ENCODE measurements around the gene ZDHHC14.
"Not testable (repeated sequence)": the region's sequence is repeated elsewhere in the genome, so short reads cannot be mapped to it uniquely, and the experiment has no call there.

ZDHHC14 gene

DNA sequence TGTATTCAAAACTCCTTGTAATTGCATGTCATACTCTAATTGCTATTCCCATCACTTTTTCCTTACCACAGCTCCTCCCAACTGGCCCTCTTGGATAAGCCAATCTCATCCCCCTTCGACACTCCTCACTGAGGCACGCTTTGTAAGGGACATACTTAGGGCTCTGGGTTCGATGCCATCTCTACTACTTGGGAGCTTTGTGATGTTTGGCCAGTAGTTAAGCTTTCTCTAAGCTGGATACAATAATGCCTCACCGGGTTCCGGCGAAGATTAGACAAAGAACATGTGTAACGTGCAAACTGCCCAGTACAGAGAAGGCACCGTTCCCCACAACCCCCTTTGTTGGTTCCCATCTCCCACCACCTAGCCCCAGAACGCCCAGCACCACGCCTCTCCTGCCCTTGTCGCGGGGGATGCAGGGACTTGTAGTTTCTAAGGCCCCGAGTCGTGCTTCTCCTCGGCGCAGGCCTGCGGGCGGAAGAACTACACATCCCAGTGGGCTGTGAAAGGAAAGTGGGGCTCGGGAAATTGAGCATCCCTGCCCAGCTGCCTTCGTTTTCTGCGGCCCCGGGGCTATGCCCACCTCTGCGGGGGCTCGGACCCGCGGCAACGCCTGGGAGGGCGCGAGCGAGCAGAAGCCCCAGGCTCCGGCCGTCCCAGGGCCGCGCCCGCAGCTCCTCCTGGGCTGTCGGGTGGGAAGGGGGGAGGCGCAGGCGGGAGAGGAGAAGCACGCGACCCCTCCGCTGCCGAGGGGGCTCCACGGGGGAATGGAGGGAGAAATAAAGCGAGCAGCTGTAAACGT is 1.1 kb upstream of the ZDHHC14 start:
- peak; percentile 88 for FAIRE-seq
- DNase-seq (ENCODE audit: insufficient read length, low spot score) = peak; percentile 77

DNA sequence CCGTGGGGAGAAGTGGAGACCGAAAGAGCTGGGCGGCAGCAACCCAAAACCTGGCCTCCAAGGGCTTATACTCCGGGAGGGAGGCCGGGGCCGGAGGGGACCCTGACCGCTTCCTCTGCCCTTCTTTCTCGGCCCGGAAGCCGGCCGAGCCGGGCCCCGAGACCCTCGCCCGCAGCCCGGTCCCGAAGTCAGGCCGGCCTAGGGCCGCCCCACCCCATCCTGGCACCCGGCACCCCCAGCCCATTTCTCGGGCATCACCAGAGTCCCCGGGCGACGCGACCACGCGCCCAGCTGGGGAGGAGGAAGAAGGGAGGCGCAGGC is 572 bp upstream of the ZDHHC14 start:
- FAIRE-seq (no peak), DNase-seq (ENCODE audit: insufficient read length, low spot score) (peak; percentile 8)

DNA sequence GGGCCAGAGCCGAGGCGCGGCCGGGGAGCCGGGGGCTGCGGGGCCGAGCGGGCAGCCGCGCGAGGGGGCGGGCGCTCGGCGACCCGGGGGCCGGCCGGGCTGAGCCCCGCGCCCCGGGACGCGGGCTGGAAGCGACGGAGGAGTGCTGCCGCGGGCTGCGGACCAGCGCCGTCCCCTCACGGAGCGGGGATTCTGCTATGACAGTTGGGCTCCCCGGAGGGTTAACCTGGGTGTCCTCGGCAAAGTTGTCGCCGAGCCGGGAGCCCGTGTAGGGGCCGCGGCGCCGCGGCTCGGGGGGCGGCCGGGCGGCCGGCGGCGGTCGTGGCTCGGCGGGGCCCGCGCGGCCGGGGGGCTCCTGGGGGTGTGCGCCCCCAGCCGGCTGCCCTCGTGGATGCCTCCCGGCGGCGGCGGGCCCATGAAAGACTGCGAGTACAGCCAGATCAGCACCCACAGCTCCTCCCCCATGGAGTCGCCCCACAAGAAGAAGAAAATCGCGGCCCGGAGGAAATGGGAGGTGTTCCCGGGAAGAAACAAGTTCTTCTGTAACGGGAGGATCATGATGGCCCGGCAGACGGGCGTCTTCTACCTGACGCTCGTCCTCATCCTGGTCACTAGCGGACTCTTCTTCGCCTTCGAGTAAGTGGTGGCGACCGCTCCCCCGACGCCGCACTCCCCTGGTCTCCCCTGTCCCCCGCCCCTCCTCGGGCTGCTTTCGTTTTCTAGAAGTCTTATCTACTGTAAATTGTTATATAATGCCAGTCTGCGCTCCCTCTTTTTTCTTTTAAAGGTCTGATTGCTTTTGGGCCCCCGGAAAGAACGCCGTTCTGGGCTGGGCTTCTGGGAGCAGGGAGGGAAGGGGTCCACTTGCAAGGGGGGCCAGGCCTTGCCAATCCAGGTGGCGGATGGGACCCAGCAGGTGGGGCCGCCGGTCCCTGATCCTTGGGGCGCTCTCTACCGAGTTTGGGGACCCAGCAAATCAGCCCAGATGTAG is 936 bp downstream of the ZDHHC14 start:
- DNase-seq (ENCODE audit: insufficient read length, low spot score) (peak; percentile 56), FAIRE-seq (no peak)

DNA sequence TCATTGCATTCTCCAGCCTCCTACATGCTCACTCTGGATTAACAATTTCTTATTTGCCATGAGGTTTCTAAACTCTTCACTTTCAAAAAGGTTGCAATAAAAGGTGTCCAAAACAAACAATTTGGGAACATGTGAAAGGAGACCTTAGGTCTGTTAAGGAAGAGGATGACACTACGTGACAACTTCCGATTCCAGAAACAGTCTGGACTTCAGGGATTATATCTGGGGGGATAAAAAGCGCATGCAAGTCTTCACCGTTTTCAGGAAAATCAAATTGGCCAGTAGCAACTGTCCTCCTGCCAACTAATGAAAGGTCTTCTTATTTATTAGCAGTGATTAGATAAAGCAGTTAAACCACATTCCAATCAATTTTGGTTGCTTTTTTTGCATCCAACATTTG is 1.8 kb downstream of the ZDHHC14 start:
- no peak for FAIRE-seq

DNA sequence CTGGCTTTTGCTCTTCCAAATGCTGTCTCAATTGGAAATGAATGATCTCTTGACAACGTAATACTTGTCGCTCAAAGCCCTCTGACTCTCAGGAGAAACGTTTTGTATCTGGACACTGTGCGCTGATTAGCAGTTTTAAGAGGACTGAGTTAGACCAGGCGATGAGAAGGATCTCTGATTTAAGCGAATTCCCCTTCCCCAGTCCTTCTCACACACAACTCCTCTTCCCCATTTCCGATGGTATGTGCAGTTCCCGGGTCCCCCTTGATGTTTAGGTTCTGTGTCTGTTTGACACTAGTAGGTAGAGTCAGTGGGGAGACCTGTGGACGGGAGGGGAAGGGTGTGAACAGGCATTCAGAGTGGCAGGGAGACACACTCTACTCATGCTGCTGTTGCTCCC is 2.5 kb downstream of the ZDHHC14 start:
- no peak for FAIRE-seq
- no peak for DNase-seq (ENCODE audit: insufficient read length, low spot score)

More for the DNA sequence above, 1.8 kb downstream of the ZDHHC14 start:
- no peak for DNase-seq (ENCODE audit: insufficient read length, low spot score)

DNA sequence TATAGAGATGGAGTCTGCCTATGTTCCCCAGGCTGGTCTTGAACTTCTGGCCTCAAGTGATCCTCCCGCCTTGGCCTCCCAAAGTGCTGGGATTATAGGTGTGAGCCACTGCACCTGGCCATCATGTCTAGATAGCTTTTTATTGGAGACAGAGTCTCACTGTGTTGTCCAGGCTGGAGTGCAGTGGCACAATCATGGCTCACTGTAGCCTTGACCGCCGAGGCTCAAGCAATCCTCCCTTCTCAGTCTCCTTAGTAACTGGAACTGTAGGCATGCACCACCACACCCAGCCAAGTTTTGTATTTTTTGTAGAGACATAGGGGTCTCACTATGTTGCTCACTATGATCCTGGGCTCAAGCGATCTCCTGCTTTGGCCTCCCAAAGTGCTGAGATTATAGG is 4.0 kb downstream of the ZDHHC14 start:
- FAIRE-seq; DNase-seq (ENCODE audit: insufficient read length, low spot score): not testable (repeated sequence)

DNA sequence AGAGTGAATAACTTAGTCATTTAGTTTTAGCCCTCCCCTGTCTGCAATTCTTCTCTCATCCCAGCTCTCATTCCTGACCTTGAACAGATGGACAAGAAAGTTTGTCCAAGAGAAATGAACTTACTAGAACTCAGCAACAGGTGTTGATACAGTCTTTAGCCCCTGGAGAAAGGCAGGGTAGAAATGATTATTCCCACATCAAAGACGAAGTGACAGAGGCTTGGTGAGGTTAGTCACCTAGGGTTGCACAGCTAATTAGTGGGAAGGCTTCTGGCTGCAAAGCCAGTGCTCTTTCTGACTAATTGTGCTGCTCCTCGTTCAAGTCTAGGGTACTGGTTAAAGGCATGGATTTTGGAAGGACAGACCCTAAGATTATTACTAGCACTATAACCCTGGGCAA is 4.5 kb downstream of the ZDHHC14 start:
- no peak for DNase-seq (ENCODE audit: insufficient read length, low spot score)
- no peak for FAIRE-seq

DNA sequence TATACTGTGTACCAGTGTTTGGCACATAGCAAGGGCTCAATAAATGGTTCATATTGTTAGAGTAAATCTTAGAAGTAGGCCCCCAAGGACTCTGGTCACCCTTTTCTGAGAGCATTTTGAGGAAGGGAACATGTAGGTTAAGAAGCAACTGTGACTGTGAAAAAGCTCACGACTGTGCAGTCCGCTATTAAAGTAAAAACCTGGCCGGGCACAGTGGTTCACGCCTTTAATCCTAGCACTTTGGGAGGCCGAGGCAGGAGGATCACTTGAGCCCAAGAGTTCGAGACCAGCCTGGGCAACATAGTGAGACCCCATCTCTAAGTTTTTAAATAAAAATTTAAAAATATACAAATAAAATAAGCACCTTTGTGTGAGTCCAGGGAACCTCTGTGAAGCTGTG is 5.0 kb downstream of the ZDHHC14 start:
- FAIRE-seq = no peak
- no peak for DNase-seq (ENCODE audit: insufficient read length, low spot score)

DNA sequence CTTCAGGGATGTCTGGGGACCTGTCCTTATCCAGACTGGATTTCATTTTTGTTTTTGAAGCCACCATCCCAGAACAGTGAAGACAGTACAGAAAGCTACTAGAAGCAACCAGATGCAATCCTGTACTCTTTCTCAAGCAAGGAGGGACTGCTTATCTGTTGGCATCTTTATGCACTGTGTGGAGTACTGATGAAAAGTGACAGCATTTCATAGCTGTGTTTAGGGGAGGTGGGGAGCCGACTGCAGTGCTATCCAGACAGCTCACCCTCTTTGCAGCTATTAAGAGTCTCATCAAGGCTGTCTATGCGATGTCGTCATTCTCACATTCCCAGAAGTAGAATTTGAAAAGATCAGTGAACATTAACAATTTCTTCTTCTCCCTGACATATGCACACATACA is 5.5 kb downstream of the ZDHHC14 start:
- FAIRE-seq (no peak), DNase-seq (ENCODE audit: insufficient read length, low spot score) (no peak)

DNA sequence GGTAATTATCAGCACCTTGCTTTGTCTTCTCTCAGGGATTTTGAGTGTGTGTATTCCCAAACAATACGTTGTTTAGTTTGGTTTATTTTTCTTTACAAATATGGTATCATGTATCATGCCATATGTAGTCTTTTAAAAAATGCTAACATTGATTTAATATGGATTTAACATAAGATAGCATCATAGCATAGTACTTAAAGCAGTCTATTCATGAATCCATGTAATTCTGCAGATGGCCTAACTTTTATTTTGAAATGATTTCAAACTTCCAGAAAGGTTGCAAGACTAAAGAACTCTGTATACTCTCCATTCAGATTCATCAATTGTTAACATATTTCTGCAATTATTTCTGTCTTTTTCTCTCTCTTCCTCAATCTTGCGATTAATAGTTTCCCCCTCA is 7.9 kb downstream of the ZDHHC14 start:
- no peak for DNase-seq (ENCODE audit: insufficient read length, low spot score)
- no peak for FAIRE-seq

DNA sequence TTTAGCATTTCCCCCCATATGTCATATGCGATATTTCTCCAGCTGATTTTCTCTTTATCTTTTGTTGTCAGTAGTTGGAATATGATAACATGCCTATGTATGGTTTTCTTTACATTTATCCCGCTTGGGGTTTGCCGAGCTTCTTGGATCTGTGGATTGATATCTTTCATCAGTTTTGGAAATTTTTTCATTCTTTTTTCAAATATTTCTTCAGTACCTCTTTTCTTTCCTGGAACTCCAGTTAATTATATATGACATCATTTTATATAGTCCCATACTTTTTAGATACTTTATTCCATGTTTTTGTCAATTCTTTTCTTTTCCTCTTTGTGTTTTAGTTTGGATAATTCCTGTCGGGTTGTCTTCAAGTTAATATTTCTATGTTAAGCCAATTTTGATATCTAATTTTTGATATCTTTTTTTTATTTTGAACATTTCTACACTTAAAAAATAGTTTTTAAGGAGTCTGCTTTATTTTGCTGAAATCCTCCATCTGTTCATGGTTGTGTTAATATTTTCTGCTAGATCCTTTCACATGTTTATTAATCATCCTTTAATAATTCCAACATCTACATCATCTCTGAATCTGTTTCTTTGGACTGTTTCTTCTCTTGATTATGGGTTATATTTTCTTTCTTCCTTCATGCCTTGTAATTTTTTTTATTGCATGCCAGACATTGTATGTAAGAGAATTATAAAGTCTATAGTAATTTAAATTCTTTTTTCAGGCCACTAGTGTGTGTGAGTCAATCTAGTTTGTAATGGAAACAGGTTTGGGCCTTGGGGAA is 9.5 kb downstream of the ZDHHC14 start:
- FAIRE-seq (no peak), DNase-seq (ENCODE audit: insufficient read length, low spot score) (no peak)

DNA sequence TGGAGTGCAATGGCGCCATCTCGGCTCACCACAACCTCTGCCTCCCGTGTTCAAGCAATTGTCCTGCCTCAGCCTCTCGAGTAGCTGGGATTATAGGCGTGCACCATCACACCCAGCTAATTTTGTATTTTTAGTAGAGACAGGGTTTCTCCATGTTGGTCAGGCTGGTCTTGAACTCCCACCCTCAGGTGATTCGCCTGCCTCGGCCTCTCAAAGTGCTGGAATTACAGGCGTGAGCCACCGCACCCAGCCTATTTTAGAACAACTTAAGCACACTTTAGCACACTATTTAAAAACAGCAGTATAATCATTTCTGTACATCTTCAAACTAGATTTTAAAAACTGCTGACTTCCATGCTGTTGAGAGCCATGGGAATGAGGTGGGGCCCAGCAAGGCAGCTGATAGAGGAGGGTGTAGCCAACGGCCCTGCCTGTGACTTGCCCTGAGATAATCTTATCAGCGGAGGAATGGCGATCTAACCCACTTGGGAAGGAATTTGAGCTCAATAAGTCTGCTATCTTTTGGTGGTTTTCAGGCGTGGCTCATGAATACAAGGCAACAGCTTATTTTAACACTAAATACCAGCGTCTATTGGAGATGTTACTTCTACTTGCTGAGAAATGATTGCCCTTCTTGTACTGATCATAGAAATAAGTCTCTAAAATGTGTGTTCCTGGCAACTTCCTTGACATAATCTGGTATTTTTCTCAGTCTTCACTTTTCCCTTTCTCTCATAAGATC is 12.1 kb downstream of the ZDHHC14 start:
- FAIRE-seq (peak; percentile 21), DNase-seq (ENCODE audit: insufficient read length, low spot score) (no peak)

DNA sequence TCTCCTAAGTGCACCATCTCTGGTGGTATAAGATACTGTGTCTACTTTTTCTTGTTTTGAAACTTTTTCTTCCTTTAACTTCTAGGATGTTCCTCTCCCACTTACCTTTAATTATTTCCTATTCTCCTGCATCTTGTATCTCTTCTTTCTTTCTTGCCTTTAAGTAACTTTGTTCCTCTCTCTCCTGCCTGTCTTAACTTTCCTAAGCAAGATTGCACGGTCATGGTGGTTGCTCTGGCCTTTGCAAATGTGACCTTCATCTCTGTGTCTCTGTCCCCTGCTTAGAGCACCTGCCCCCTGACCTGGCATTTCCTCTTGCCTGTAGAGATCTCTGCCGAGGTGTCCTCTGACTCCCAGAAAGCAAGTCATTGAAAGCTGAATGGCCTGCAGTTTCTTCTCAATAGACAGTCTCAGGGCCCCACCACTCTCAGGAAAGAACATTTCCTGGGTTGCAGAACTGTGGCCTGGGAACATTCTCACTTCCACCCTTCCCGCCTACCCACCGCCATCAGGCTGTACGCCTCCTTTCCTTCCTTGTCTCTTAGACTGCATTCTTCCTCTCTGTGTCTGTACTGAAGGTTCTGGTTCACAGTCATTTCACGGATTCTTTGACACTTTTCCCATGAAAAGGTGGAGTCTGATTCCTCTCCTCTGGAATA is 12.8 kb downstream of the ZDHHC14 start:
- DNase-seq (ENCODE audit: insufficient read length, low spot score) (no peak), FAIRE-seq (no peak)

DNA sequence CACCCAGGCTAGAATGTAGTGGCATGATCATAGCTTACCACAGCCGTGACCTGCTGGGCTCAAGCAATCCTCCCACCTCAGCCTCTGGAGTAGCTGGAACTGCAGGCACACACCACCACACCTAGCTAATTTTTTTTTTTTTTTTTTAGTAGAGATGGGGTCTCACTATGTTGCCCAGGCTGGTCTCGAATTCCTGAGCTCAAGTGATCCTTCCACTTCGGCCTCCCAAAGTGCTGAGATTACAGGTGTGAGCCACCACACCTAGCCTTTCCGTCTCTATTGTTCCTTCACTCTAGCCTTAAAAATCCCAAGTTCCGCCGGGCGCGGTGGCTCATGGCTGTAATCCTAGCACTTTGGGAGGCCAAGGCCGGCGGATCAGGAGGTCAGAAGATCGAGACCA is 14.2 kb downstream of the ZDHHC14 start:
- not testable (repeated sequence) for DNase-seq (ENCODE audit: insufficient read length, low spot score); FAIRE-seq

DNA sequence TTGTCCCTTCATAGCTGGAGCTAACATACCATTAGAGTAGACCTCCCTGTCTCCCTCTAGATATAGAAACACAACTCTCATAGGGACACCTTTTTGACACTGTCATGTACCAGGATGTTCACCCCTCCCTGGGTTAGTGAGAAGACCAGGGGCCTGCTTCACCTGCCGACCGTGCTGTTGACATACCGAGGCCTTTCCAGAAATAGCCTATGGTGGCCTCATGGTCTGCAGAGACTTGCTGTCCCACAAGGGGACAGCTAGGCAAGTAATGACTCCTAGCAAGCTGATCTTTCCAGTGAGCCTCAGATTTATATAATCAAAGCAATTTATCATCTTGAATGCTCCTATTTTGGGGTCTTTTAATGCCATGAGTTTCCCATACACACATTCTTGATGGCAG is 15.0 kb downstream of the ZDHHC14 start:
- FAIRE-seq (no peak), DNase-seq (ENCODE audit: insufficient read length, low spot score) (no peak)

DNA sequence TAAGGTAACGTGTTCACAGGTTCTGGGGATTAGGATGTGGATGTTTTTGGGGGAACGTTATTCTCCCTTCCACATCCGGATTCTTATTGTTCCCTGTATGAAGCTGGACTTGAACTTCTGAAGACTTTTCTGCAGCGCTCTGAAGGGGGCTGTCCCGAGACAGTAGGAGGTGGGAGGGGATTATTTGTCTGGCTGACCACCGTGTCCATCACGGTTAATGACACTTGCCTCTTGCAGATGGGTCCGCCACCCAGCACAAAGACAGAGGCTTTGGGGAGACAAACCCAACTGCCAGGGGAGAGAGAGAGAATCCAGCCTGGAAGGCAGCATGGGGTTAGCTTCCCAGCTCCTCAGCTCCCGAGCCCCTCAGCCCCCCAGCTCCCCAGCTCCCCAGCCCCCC is 16.7 kb downstream of the ZDHHC14 start:
- no peak for FAIRE-seq
- no peak for DNase-seq (ENCODE audit: insufficient read length, low spot score)

DNA sequence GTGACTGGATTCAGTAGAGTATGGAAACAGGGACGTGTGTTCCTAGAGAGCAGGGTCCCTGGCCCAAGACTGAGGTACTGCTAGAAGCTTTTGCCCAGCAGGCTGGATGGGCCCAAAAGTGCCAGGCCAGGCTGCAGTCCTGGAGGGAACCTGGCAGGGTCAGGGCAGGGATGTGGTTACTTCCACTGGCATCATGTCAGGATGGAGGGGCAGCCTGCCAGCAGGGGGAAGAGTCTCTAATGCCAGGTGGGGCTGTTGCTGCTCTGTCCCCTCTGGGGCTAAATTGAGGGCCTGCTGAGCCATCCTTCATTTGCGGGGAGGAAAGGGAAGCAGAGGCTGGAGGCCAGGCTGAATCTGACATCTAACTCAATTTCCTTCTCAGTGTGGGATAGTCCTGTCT is 17.2 kb downstream of the ZDHHC14 start:
- DNase-seq (ENCODE audit: insufficient read length, low spot score) = no peak
- FAIRE-seq = no peak

DNA sequence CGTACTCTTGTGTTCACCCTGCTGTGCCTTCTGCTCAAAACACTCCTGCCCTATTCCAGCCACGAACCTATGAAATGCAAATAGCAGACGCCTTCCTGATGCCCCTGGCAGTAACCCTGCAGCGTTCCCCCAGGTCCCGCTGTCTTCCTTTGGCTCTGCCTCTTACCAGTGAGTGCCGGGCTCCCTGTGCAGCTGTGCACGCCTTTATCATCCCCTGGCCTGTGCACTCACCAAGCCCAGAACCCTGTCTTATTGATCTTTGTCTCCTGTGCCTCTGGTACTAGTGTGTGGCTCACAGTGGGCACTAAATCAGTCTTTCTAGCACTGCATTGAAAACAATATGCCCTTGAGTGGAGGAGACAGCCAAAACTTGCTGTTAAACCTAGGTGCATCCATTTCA is 19.7 kb downstream of the ZDHHC14 start:
- FAIRE-seq = no peak
- no peak for DNase-seq (ENCODE audit: insufficient read length, low spot score)

DNA sequence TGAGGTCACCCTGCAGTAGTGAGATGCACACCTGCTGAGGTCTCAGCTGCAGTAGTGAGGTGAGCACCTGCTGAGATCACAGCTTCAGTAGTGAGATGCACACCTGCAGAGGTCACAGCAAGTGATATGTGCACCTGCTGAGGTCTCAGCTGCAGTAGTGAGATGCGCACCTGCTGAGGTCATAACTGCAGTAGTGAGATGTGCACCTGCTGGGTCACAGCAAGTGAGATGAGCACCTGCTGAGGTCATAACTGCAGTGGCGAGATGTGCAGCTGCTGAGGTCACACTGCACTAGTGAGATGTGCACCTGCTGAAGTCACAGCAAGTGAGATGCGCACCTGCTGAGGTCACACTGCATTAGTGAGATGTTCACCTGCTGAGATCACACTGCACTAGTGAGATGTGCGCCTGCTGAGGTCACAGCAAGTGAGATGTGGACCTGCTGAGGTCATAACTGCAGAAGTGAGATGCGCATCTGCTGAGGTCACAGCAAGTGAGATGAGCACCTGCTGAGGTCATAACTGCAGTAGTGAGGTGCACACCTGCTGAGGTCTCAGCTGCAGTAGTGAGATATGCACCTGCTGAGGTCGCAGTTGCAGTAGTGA is 20.8 kb downstream of the ZDHHC14 start:
- no peak for DNase-seq (ENCODE audit: insufficient read length, low spot score)
- no peak for FAIRE-seq
